Measurements from ENCODE around the gene RIBC1.

RIBC1 gene

GRCh38 chrX:53379008-53379710 lies 43.5 kb upstream of the RIBC1 start:
- H3K27me3 ChIP-seq (ENCODE audit: control insufficient read depth, low read length), result no peaks in the 10 kb centered on the region
- no peaks in the 10 kb centered on the region for H3F3A ChIP-seq (ENCODE audit: control insufficient read depth, insufficient read depth)
- no peaks in the 10 kb centered on the region for H3K9me3 ChIP-seq (ENCODE audit: control insufficient read depth, insufficient read depth, low read length)
- H3K4me3 ChIP-seq (ENCODE audit: low read length), result no peak overlapping the region
- H3K27ac ChIP-seq (ENCODE audit: low read depth, low read length), result no peak overlapping the region
- no peaks in the 10 kb centered on the region for H3K4me1 ChIP-seq (ENCODE audit: control insufficient read depth, low read length)
- no peaks in the 10 kb centered on the region for H3K9me2 ChIP-seq (replicated peaks; ENCODE audit: control insufficient read depth, low read length)
- no peaks in the 10 kb centered on the region for H4K20me1 ChIP-seq (ENCODE audit: control insufficient read depth, insufficient read depth, low read depth, low read length)
- TF ChIP-seq CTCF (IDR thresholded peaks at IDR 0.05; ENCODE audit: low read depth, low read length, poor library complexity, severe bottlenecking) (no peak), EZH2phosphoT487 (IDR thresholded peaks at IDR 0.05; ENCODE audit: borderline replicate concordance, low read length) (no peak)
- no peak overlapping the region for H3K4me2 ChIP-seq (ENCODE audit: low read length)
- no peaks in the 10 kb centered on the region for H3K79me2 ChIP-seq (ENCODE audit: control insufficient read depth, low read length)
- H3K36me3 ChIP-seq (ENCODE audit: control insufficient read depth, low read length), result peaks cover 52% of the 10 kb centered on the region

GRCh38 chrX:53379747-53380146 lies 42.9 kb upstream of the RIBC1 start:
- no peaks in the 10 kb centered on the region for H3K79me2 ChIP-seq (ENCODE audit: control insufficient read depth, low read length)
- peaks cover 56% of the 10 kb centered on the region for H3K36me3 ChIP-seq (ENCODE audit: control insufficient read depth, low read length)
- H3K4me1 ChIP-seq (ENCODE audit: control insufficient read depth, low read length), result no peaks in the 10 kb centered on the region
- no peak for TF ChIP-seq EZH2phosphoT487 (IDR thresholded peaks at IDR 0.05; ENCODE audit: borderline replicate concordance, low read length)
- no peaks in the 10 kb centered on the region for H4K20me1 ChIP-seq (ENCODE audit: control insufficient read depth, insufficient read depth, low read depth, low read length)
- H3K27ac ChIP-seq (ENCODE audit: low read depth, low read length), result no peak overlapping the region
- H3K9me3 ChIP-seq (ENCODE audit: control insufficient read depth, insufficient read depth, low read length), result no peaks in the 10 kb centered on the region
- H3K4me3 ChIP-seq (ENCODE audit: low read length), result no peak overlapping the region
- no peaks in the 10 kb centered on the region for H3K27me3 ChIP-seq (ENCODE audit: control insufficient read depth, low read length)
- no peak overlapping the region for H3K4me2 ChIP-seq (ENCODE audit: low read length)
- no peaks in the 10 kb centered on the region for H3K9me2 ChIP-seq (replicated peaks; ENCODE audit: control insufficient read depth, low read length)
- H3F3A ChIP-seq (ENCODE audit: control insufficient read depth, insufficient read depth), result no peaks in the 10 kb centered on the region

GRCh38 chrX:53383376-53384076 lies 39.1 kb upstream of the RIBC1 start:
- TF ChIP-seq EZH2phosphoT487 (IDR thresholded peaks at IDR 0.05; ENCODE audit: borderline replicate concordance, low read length), result no peak
- no peak for TF ChIP-seq CTCF (IDR thresholded peaks at IDR 0.05; ENCODE audit: low read depth, low read length, poor library complexity, severe bottlenecking)
- Histone ChIP-seq H3K4me3 (ENCODE audit: low read length) (no peak overlapping the region), H3F3A (ENCODE audit: control insufficient read depth, insufficient read depth) (no peaks in the 10 kb centered on the region), H4K20me1 (ENCODE audit: control insufficient read depth, insufficient read depth, low read depth, low read length) (no peaks in the 10 kb centered on the region), H3K27me3 (ENCODE audit: control insufficient read depth, low read length) (no peaks in the 10 kb centered on the region), H3K9me3 (ENCODE audit: control insufficient read depth, insufficient read depth, low read length) (no peaks in the 10 kb centered on the region), H3K36me3 (ENCODE audit: control insufficient read depth, low read length) (peaks cover 68% of the 10 kb centered on the region), H3K4me2 (ENCODE audit: low read length) (no peak overlapping the region), H3K27ac (ENCODE audit: low read depth, low read length) (no peak overlapping the region), H3K79me2 (ENCODE audit: control insufficient read depth, low read length) (no peaks in the 10 kb centered on the region), H3K9me2 (replicated peaks; ENCODE audit: control insufficient read depth, low read length) (no peaks in the 10 kb centered on the region), H3K4me1 (ENCODE audit: control insufficient read depth, low read length) (no peaks in the 10 kb centered on the region)
